H1 (cell line): ENCODE results near the gene TPRN. TPM values are rescaled to one million over a fixed set of nuclear protein-coding genes. Genes with fewer than 3 reads are reported as not detected.

ENCODE experiments used
- CTCF ChIA-PET: fragments of 300-600 bp; sonication (Branson Sonifier 250); formaldehyde crosslinking; loops from one replicate; lab custom pipeline; 2021; ENCODE audit not compliant: partially characterized antibody; lab: Charles Lee
- POLR2A ChIA-PET: fragments of 300-600 bp; sonication (Branson Sonifier 250); formaldehyde crosslinking; loops from one replicate; lab custom pipeline; 2021; ENCODE audit warnings: inconsistent platforms; ENCODE audit not compliant: partially characterized antibody; lab: Charles Lee
- DNase-seq, 2 experiments: peaks; one replicate each; pipeline versions ENCODE4 v3.0.0 to v3.0.0-alpha.2; 2010 to 2022; ENCODE audit warnings: low spot score in 2 of 2, low read depth in 1 of 2, mixed read lengths in 1 of 2
- FAIRE-seq: peaks from 2 replicates; lab custom pipeline; 2011; peaks lifted over from hg19 to GRCh38; lab: Jason Lieb, UNC
- H2AFZ ChIP-seq: 2 replicates; pipeline ENCODE4 v1.8.1; 2012; ENCODE audit warnings: low read length, inconsistent platforms
- H2AK5ac ChIP-seq: 2 replicates; pipeline ENCODE4 v1.6.1; 2013; ENCODE audit warnings: low read depth, low read length
- H2BK120ac ChIP-seq: replicated peaks from 2 replicates; pipeline ENCODE3; 2013; ENCODE audit warnings: low read depth, low read length, inconsistent platforms
- H2BK12ac ChIP-seq: 2 replicates; pipeline ENCODE4 v1.6.1; 2013; ENCODE audit warnings: low read depth, low read length
- H2BK15ac ChIP-seq: 2 replicates; pipeline ENCODE4 v1.6.1; 2013; ENCODE audit warnings: low read length
- H2BK20ac ChIP-seq: 2 replicates; pipeline ENCODE4 v1.6.1; 2013; ENCODE audit warnings: low read length
- H2BK5ac ChIP-seq: 2 replicates; pipeline ENCODE4 v1.6.1; 2013; ENCODE audit warnings: low read depth, low read length
- H3K14ac ChIP-seq: 2 replicates; pipeline ENCODE4 v1.6.1; 2013; ENCODE audit warnings: inconsistent platforms; ENCODE audit not compliant: insufficient read length
- H3K18ac ChIP-seq: 2 replicates; pipeline ENCODE4 v1.6.1; 2013; ENCODE audit warnings: low read length; ENCODE audit errors: extremely low read depth
- H3K23ac ChIP-seq: 2 replicates; pipeline ENCODE4 v1.6.1; 2013; ENCODE audit warnings: inconsistent platforms; ENCODE audit not compliant: insufficient read length
- H3K23me2 ChIP-seq: 2 replicates; pipeline ENCODE4 v1.6.1; 2013; ENCODE audit warnings: low read depth, low read length
- H3K27ac ChIP-seq: 2 replicates; pipeline ENCODE4 v1.6.1; 2011; ENCODE audit warnings: low read depth, low read length, inconsistent platforms
- H3K27me3 ChIP-seq, 4 experiments: replicated peaks in 1 of 4; 1 replicate in 1 of 4; 2 replicates in 3 of 4; pipeline versions ENCODE4 v1.6.1 to v1.8.1; 2011 to 2013; ENCODE audit warnings: low read length in 3 of 4, mild to moderate bottlenecking in 3 of 4, inconsistent platforms in 2 of 4, mixed read lengths in 2 of 4, moderate library complexity in 1 of 4; ENCODE audit not compliant: control insufficient read depth in 3 of 4, insufficient read depth in 3 of 4; ENCODE audit errors: extremely low read depth in 1 of 4
- H3K36me3 ChIP-seq, 4 experiments: 2 replicates each; pipeline versions ENCODE4 v1.6.1 to v1.8.1; 2011 to 2013; ENCODE audit warnings: mild to moderate bottlenecking in 4 of 4, low read length in 3 of 4, moderate library complexity in 2 of 4, control low read depth in 1 of 4, inconsistent platforms in 1 of 4; ENCODE audit not compliant: insufficient read depth in 4 of 4, control insufficient read depth in 2 of 4
- H3K4ac ChIP-seq: replicated peaks from 2 replicates; pipeline ENCODE3; 2013; ENCODE audit warnings: low read length, low read depth, mixed read lengths, inconsistent platforms; ENCODE audit not compliant: insufficient read length
- H3K4me1 ChIP-seq, 4 experiments: replicated peaks in 1 of 4; 1 replicate in 1 of 4; 2 replicates in 3 of 4; pipeline versions ENCODE4 v1.6.1 to v1.8.1; 2011 to 2013; ENCODE audit warnings: low read length in 3 of 4, inconsistent platforms in 2 of 4, mixed read lengths in 1 of 4; ENCODE audit not compliant: insufficient read depth in 4 of 4, control insufficient read depth in 3 of 4
- H3K4me2 ChIP-seq, 2 experiments: 2 replicates each; pipeline versions ENCODE4 v1.6.1 to v1.8.1; 2011 to 2013; ENCODE audit warnings: low read depth in 2 of 2, low read length in 2 of 2, control low read depth in 1 of 2, inconsistent platforms in 1 of 2, mild to moderate bottlenecking in 1 of 2; ENCODE audit not compliant: insufficient read depth in 1 of 2
- H3K4me3 ChIP-seq, 4 experiments: fragments of 200-600, 300-600 bp in 1 of 4; sonication (generic), shearing (Covaris generic), sonication (Bioruptor Twin) in 1 of 4; 2 replicates each; pipeline versions ENCODE4 v1.5.1 to v1.8.1; 2011 to 2016; ENCODE audit warnings: low read length in 4 of 4, low read depth in 3 of 4, control low read depth in 2 of 4, inconsistent platforms in 2 of 4, mild to moderate bottlenecking in 2 of 4, mixed read lengths in 1 of 4, moderate library complexity in 1 of 4; ENCODE audit not compliant: insufficient read depth in 2 of 4; ENCODE audit errors: extremely low read depth in 1 of 4
- H3K56ac ChIP-seq: replicated peaks from 2 replicates; pipeline ENCODE3; 2013; ENCODE audit warnings: low read depth, mild to moderate bottlenecking, mixed read lengths, low read length, inconsistent platforms; ENCODE audit not compliant: insufficient read length
- H3K79me1 ChIP-seq: 2 replicates; pipeline ENCODE4 v1.6.1; 2013; ENCODE audit warnings: low read depth, low read length, control low read depth
- H3K79me2 ChIP-seq, 2 experiments: 2 replicates each; pipeline versions ENCODE4 v1.6.1 to v1.8.1; 2012 to 2013; ENCODE audit warnings: low read length in 2 of 2, mild to moderate bottlenecking in 2 of 2, inconsistent platforms in 1 of 2; ENCODE audit not compliant: insufficient read depth in 2 of 2, control insufficient read depth in 1 of 2
- H3K9ac ChIP-seq, 4 experiments: replicated peaks in 1 of 4; 1 replicate in 1 of 4; 2 replicates in 3 of 4; pipeline versions ENCODE4 v1.6.1 to v1.8.1; 2011 to 2013; ENCODE audit warnings: low read depth in 3 of 4, low read length in 3 of 4, control low read depth in 2 of 4, mild to moderate bottlenecking in 2 of 4, moderate library complexity in 2 of 4, inconsistent platforms in 1 of 4; ENCODE audit errors: extremely low read depth in 1 of 4
- H3K9me3 ChIP-seq, 2 experiments: 2 replicates each; pipeline versions ENCODE4 v1.6.1 to v1.8.1; 2012 to 2013; ENCODE audit warnings: mild to moderate bottlenecking in 2 of 2, moderate library complexity in 2 of 2, control low read depth in 1 of 2, inconsistent platforms in 1 of 2, low read depth in 1 of 2, low read length in 1 of 2, mixed read lengths in 1 of 2; ENCODE audit not compliant: insufficient read depth in 2 of 2
- H4K20me1 ChIP-seq, 2 experiments: replicated peaks in 1 of 2; 2 replicates each; pipeline versions ENCODE3 to v1.8.1; 2011 to 2013; ENCODE audit warnings: inconsistent platforms in 2 of 2, low read length in 2 of 2, mild to moderate bottlenecking in 1 of 2; ENCODE audit not compliant: insufficient read depth in 2 of 2, control insufficient read depth in 1 of 2
- H4K5ac ChIP-seq: 2 replicates; pipeline ENCODE4 v1.6.1; 2013; ENCODE audit warnings: low read length, low read depth, mixed read lengths, inconsistent platforms; ENCODE audit not compliant: insufficient read length
- H4K8ac ChIP-seq: 2 replicates; pipeline ENCODE4 v1.8.0; 2013; ENCODE audit warnings: mild to moderate bottlenecking, moderate library complexity, low read length, inconsistent platforms; ENCODE audit not compliant: insufficient read depth; ENCODE audit errors: extremely low read depth
- H4K91ac ChIP-seq: replicated peaks from 2 replicates; pipeline ENCODE3; 2013; ENCODE audit warnings: low read length, mixed read lengths, inconsistent platforms; ENCODE audit not compliant: insufficient read length
- ASH2L ChIP-seq: fragments of 200-600, 300-600 bp; sonication (generic); IDR thresholded peaks from one replicate; pipeline ENCODE4 v1.7.1; 2017; ENCODE audit warnings: low read length
- CBX5 ChIP-seq: fragments of 300-800, 300-1000 bp; sonication (generic); IDR thresholded peaks from 2 replicates; pipeline ENCODE4 v1.7.1; 2016; ENCODE audit warnings: antibody characterized with exemption, low read length, low read depth
- GABPA ChIP-seq: IDR thresholded peaks from 2 replicates; pipeline ENCODE4 v1.6.1; 2011; ENCODE audit warnings: mild to moderate bottlenecking, low read length, moderate library complexity, borderline replicate concordance; ENCODE audit not compliant: insufficient read depth
- JUND ChIP-seq: IDR thresholded peaks from 2 replicates; pipeline ENCODE4 v1.6.1; 2011; ENCODE audit warnings: mild to moderate bottlenecking, improper control_type of control experiment, low read length
- SAP30 ChIP-seq: fragments of 300-600 bp; sonication (generic); IDR thresholded peaks from 2 replicates; pipeline ENCODE4 v1.7.1; 2012; ENCODE audit warnings: low read length, moderate library complexity, mild to moderate bottlenecking, inconsistent platforms; ENCODE audit not compliant: insufficient read depth, insufficient replicate concordance
- ZNF274 ChIP-seq: IDR thresholded peaks from 2 replicates; pipeline ENCODE4 v1.7.0; 2012; ENCODE audit warnings: low read length, borderline replicate concordance; ENCODE audit errors: extremely low read depth
- WGBS, 2 experiments: shearing (Covaris generic) in 1 of 2; methylation state at CpG; one replicate each; pipeline versions ENCODE4 v1.1.6 to v1.1.7; 2013 to 2015; ENCODE audit warnings: low lambda C conversion rate in 2 of 2, mixed read lengths in 2 of 2, inconsistent platforms in 1 of 2, low coverage in 1 of 2, missing lambda C conversion rate in 1 of 2; ENCODE audit not compliant: insufficient replicate concordance in 2 of 2, insufficient coverage in 1 of 2, insufficient read length in 1 of 2; ENCODE audit errors: extremely low coverage in 1 of 2, missing lambda C conversion rate in 1 of 2; 5-methylcytosine and 5-hydroxymethylcytosine counted together
- polyA plus RNA-seq, 7 experiments: library from polyadenylated mRNA; depleted of rRNA in 3 of 7; stranded (reverse) in 5 of 7; unstranded in 2 of 7; fragments of >200 nt in 5 of 7; fragments of 200-250 nt in 2 of 7; gene quantifications; 1 replicate in 5 of 7; 2 replicates in 1 of 7; 4 replicates in 1 of 7; pipeline versions ENCODE4 v1.2.1 to v1.2.3, GENCODE V29; 2011 to 2013; ENCODE audit warnings: missing spikeins in 2 of 7, mixed read lengths in 2 of 7
- total RNA-seq: library from RNA; stranded (reverse); fragmentation: NEBNext Ultra II Directional; extraction: Animal tissue kit (Norgen Biotek cat#: 25700); gene quantifications from 2 replicates; pipeline ENCODE4 v1.2.1, GENCODE V29; 2021
- TF ChIP-seq, protein P1 (sequence below): IDR thresholded peaks from 2 replicates; pipeline ENCODE4 v1.6.1; 2012; ENCODE audit warnings: low read length, inconsistent platforms

Gene TPRN
- total and polyA plus RNA-seq, 2 of the 8 experiments (the other 6 are each of a cell fraction or from before 2014, with no cell fraction given), result 9.7 to 23.2 TPM

DNA sequence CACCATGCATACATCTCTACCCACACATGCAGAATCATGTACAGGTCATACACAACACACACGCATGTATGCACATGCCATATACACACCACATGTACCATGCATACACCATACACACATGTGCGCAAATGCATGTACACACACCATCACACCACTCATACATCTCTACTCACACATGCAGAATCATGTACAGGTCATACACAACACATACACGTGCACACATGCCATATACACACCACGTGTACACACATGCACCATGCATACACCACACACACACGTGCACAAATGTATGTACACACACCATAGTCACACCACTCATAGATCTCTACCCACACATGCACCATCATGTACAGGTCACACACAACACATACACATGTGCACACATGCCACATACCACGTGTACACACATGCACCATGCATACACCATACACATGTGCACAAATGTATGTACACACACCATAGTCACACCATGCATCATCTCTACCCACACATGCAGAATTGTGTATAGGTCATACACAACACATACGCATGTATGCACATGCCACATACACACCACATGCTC, 47.6 kb downstream of the TPRN start:
- Histone ChIP-seq H3K27ac (no peak overlapping the region), H3K4me3 (no peak overlapping the region), H3K4ac (no peak overlapping the region), H4K8ac (no peak overlapping the region), H3K23me2 (peaks cover 7% of the 10 kb centered on the region), H2BK15ac (no peak overlapping the region), H2AK5ac (peak overlapping the region; percentile 77; the same call in 1 of the 2 replicates), H3K36me3 (no peaks in the 10 kb centered on the region; a peak in 1 of 8 replicates), H4K5ac (no peak overlapping the region), H4K91ac (no peak overlapping the region), H3K56ac (no peak overlapping the region), H3K9ac (no peak overlapping the region; a peak in 1 of 7 replicates), H4K20me1 (peaks cover 3 to 26% of the 10 kb centered on the region in 2 experiments), H3K79me2 (no peaks in the 10 kb centered on the region; a peak in 1 of 4 replicates), H3K9me3 (peaks cover 0 to 7% of the 10 kb centered on the region in 2 experiments; a peak in 3 of 4 replicates), H3K14ac (no peak overlapping the region), H2BK120ac (no peak overlapping the region), H3K27me3 (peaks cover 16 to 32% (median 31%) of the 10 kb centered on the region in 4 experiments; a peak in 6 of 7 replicates), H3K4me1 (peaks cover 0 to 7% (median 6%) of the 10 kb centered on the region in 4 experiments; a peak in 4 of 7 replicates), H2BK20ac (no peak overlapping the region), H2BK5ac (peak overlapping the region; percentile 3; the same call in 1 of the 2 replicates), H3K23ac (peak overlapping the region; percentile 92), H2BK12ac (no peak overlapping the region), H3K4me2 (no peak overlapping the region; a peak in 1 of 4 replicates), H3K79me1 (no peaks in the 10 kb centered on the region), H3K18ac (no peak overlapping the region), H2AFZ (no peak overlapping the region)
- 86% methylated on average over 7 of the region's 7 CpGs; no CpG with 5 or more reads in 1 of the 2 experiments for WGBS, 2 experiments
- ChIA-PET CTCF (interaction anchor here (1.1 to 2.0 kb wide), 2 partner anchors 10 to 22 kb away, joined by 3 to 6 read pairs; no protein-coding TSS in a partner anchor), POLR2A (no interaction called here)
- FAIRE-seq (no peak), DNase-seq (no peak)
- TF ChIP-seq SAP30 (no peak), GABPA (no peak), ASH2L (no peak), JUND (no peak), ZNF274 (no peak), CBX5 (no peak)
- TF ChIP-seq, protein P1, sequence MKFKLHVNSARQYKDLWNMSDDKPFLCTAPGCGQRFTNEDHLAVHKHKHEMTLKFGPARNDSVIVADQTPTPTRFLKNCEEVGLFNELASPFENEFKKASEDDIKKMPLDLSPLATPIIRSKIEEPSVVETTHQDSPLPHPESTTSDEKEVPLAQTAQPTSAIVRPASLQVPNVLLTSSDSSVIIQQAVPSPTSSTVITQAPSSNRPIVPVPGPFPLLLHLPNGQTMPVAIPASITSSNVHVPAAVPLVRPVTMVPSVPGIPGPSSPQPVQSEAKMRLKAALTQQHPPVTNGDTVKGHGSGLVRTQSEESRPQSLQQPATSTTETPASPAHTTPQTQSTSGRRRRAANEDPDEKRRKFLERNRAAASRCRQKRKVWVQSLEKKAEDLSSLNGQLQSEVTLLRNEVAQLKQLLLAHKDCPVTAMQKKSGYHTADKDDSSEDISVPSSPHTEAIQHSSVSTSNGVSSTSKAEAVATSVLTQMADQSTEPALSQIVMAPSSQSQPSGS, result no peak
